Testis (tissue), 2 donors: ENCODE results near the gene SLC9A9.

ENCODE experiments used
- POLR2A ChIP-seq: fragments of 450-650 bp; IDR thresholded peaks from one replicate; pipeline ENCODE4 v1.6.1; 2017; ENCODE audit warnings: antibody characterized with exemption, mild to moderate bottlenecking, moderate library complexity
- TF ChIP-seq, protein P1 (sequence below), 3 experiments: fragments of 450-650 bp in 2 of 3; fragments of 200-600 bp in 1 of 3; sonication (generic) in 1 of 3; IDR thresholded peaks; one replicate each; pipeline ENCODE4 v1.5.1; 2016 to 2019; ENCODE audit warnings: antibody characterized with exemption in 3 of 3, mild to moderate bottlenecking in 2 of 3, moderate library complexity in 1 of 3

DNA sequence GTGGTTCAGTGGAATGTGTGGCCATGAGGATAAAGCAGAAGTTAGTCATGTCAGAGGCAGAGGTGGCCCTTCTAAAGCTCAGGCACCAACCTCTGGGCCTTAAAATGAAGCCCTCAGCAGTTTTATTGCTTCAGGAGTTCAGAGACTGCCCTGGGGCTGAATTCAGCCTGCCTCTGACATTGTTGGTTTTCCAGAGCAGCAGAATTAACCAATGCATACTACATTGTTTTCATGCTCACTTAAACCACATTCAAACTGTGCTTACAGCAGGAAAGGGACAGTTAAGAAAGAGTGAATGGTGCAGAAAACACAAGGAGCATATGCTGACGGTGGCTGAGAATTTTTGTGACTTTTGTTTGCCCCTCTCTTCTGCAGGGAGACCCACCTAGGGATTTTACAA, 408.5 kb downstream of the SLC9A9 start:
- TF ChIP-seq, protein P1, sequence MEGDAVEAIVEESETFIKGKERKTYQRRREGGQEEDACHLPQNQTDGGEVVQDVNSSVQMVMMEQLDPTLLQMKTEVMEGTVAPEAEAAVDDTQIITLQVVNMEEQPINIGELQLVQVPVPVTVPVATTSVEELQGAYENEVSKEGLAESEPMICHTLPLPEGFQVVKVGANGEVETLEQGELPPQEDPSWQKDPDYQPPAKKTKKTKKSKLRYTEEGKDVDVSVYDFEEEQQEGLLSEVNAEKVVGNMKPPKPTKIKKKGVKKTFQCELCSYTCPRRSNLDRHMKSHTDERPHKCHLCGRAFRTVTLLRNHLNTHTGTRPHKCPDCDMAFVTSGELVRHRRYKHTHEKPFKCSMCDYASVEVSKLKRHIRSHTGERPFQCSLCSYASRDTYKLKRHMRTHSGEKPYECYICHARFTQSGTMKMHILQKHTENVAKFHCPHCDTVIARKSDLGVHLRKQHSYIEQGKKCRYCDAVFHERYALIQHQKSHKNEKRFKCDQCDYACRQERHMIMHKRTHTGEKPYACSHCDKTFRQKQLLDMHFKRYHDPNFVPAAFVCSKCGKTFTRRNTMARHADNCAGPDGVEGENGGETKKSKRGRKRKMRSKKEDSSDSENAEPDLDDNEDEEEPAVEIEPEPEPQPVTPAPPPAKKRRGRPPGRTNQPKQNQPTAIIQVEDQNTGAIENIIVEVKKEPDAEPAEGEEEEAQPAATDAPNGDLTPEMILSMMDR (IDR thresholded peaks at IDR 0.05) = no peak
- TF ChIP-seq POLR2A = no peak
